WTC11 (cell line): ENCODE data around the gene PHLDA3. TPM values are rescaled to one million over a fixed set of nuclear protein-coding genes. Genes with fewer than 3 reads are reported as not detected.

Experiments used
- ATAC-seq: fragments of 200-7000 bp; cut with Tn5 transposase; 2 replicates; pipeline ENCODE4 v1.10.0; 2021; ENCODE audit warnings: mild to moderate bottlenecking, moderate library complexity
- CTCF ChIA-PET: fragments of 300-600 bp; sonication (Branson Sonifier 250); formaldehyde crosslinking; loops from one replicate; lab custom pipeline; 2021; ENCODE audit warnings: antibody characterized with exemption; lab: Charles Lee
- POLR2A ChIA-PET: fragments of 350-600 bp; sonication (Branson Sonifier 250); formaldehyde crosslinking; loops from one replicate; lab custom pipeline; 2021; ENCODE audit warnings: antibody characterized with exemption; lab: Charles Lee
- DNase-seq: peaks from one replicate; pipeline ENCODE4 v3.0.0; 2021; ENCODE audit warnings: low spot score
- H3K27ac Mint-ChIP-seq: 2 replicates; pipeline ENCODE4 v1.8.0; 2021; ENCODE audit warnings: mixed read lengths
- H3K27me3 Mint-ChIP-seq: 2 replicates; pipeline ENCODE4 v1.8.0; 2021; ENCODE audit warnings: low read depth, mild to moderate bottlenecking, moderate library complexity, mixed read lengths
- H3K36me3 Mint-ChIP-seq: 2 replicates; pipeline ENCODE4 v1.8.0; 2021; ENCODE audit warnings: mixed read lengths
- H3K4me1 Mint-ChIP-seq: 2 replicates; pipeline ENCODE4 v1.8.0; 2022; ENCODE audit warnings: mixed read lengths
- H3K4me3 Mint-ChIP-seq: 2 replicates; pipeline ENCODE4 v1.8.0; 2021; ENCODE audit warnings: mild to moderate bottlenecking, moderate library complexity, mixed read lengths
- H3K9me3 Mint-ChIP-seq: 2 replicates; pipeline ENCODE4 v1.8.0; 2021; ENCODE audit warnings: mixed read lengths
- CREB1 ChIP-seq: sonication (generic); formaldehyde crosslinking; IDR thresholded peaks from 2 replicates; pipeline ENCODE4 v1.8.0; 2023; ENCODE audit warnings: mild to moderate bottlenecking, missing genetic modification reagents
- ELF4 ChIP-seq: sonication (generic); formaldehyde crosslinking; IDR thresholded peaks from 2 replicates; pipeline ENCODE4 v1.8.1; 2022; ENCODE audit warnings: low read depth, mild to moderate bottlenecking, moderate library complexity, missing genetic modification reagents
- GABPB1 ChIP-seq: sonication (generic); formaldehyde crosslinking; IDR thresholded peaks from 2 replicates; pipeline ENCODE4 v1.8.1; 2023; ENCODE audit warnings: mild to moderate bottlenecking, missing genetic modification reagents
- JAZF1 ChIP-seq: fragments of 250-450 bp; sonication (Bioruptor Pico); IDR thresholded peaks from 2 replicates; pipeline ENCODE4 v1.9.0; 2021; ENCODE audit warnings: moderate library complexity, mild to moderate bottlenecking, inconsistent platforms
- MXD4 ChIP-seq: fragments of 250-450 bp; sonication (Bioruptor Pico); IDR thresholded peaks from 2 replicates; pipeline ENCODE4 v1.8.0; 2021; ENCODE audit warnings: mild to moderate bottlenecking, moderate library complexity, borderline replicate concordance
- PRRX2 ChIP-seq: fragments of 250-450 bp; sonication (Bioruptor Pico); IDR thresholded peaks from 2 replicates; pipeline ENCODE4 v1.8.0; 2021; ENCODE audit warnings: mild to moderate bottlenecking
- RELA ChIP-seq: sonication (generic); formaldehyde crosslinking; IDR thresholded peaks from 2 replicates; pipeline ENCODE4 v1.8.1; 2022; ENCODE audit warnings: missing genetic modification reagents, mild to moderate bottlenecking, borderline replicate concordance
- SMAD4 ChIP-seq: sonication (generic); formaldehyde crosslinking; IDR thresholded peaks from 2 replicates; pipeline ENCODE4 v1.8.0; 2022; ENCODE audit warnings: mild to moderate bottlenecking, missing genetic modification reagents
- SOX15 ChIP-seq: fragments of 250-450 bp; sonication (Bioruptor Pico); IDR thresholded peaks from 2 replicates; pipeline ENCODE4 v1.9.0; 2021; ENCODE audit warnings: mild to moderate bottlenecking
- ZNF396 ChIP-seq: fragments of 250-450 bp; sonication (Bioruptor Pico); IDR thresholded peaks from 2 replicates; pipeline ENCODE4 v1.8.0; 2021; ENCODE audit warnings: mild to moderate bottlenecking, moderate library complexity, borderline replicate concordance
- total RNA-seq: library from RNA; stranded (reverse); gene quantifications from 3 replicates; pipeline ENCODE4 v1.2.3, GENCODE V29; 2021
- TF ChIP-seq, protein P1 (sequence below): sonication (generic); formaldehyde crosslinking; IDR thresholded peaks from 2 replicates; pipeline ENCODE4 v1.8.1; 2023; ENCODE audit warnings: mild to moderate bottlenecking, missing genetic modification reagents
- TF ChIP-seq, protein P2 (sequence below): sonication (generic); formaldehyde crosslinking; IDR thresholded peaks from 2 replicates; pipeline ENCODE4 v1.8.1; 2022; ENCODE audit warnings: missing genetic modification reagents, borderline replicate concordance
- TF ChIP-seq, protein P3 (sequence below): sonication (generic); formaldehyde crosslinking; conservative IDR thresholded peaks from 2 replicates; pipeline ENCODE4 v1.8.1; 2023; ENCODE audit warnings: mild to moderate bottlenecking, low read depth, missing genetic modification reagents, moderate library complexity
- TF ChIP-seq, protein P4 (sequence below): fragments of 250-450 bp; sonication (Bioruptor Pico); IDR thresholded peaks from 2 replicates; pipeline ENCODE4 v1.9.0; 2021; ENCODE audit warnings: moderate library complexity, mild to moderate bottlenecking, inconsistent platforms, borderline replicate concordance
- TF ChIP-seq, protein P5 (sequence below): sonication (generic); formaldehyde crosslinking; IDR thresholded peaks from 2 replicates; pipeline ENCODE4 v1.8.0; 2023; ENCODE audit warnings: missing genetic modification reagents
- TF ChIP-seq, protein P6 (sequence below): fragments of 250-450 bp; sonication (Bioruptor Pico); IDR thresholded peaks from 2 replicates; pipeline ENCODE4 v1.9.0; 2021; ENCODE audit warnings: mild to moderate bottlenecking
- TF ChIP-seq, protein P7 (sequence below): sonication (generic); formaldehyde crosslinking; IDR thresholded peaks from 2 replicates; pipeline ENCODE4 v1.8.0; 2023; ENCODE audit warnings: missing genetic modification reagents, mild to moderate bottlenecking, borderline replicate concordance

The PHLDA3 gene
- total RNA-seq, 1 experiment from 2014 or later: 95.1 TPM

DNA sequence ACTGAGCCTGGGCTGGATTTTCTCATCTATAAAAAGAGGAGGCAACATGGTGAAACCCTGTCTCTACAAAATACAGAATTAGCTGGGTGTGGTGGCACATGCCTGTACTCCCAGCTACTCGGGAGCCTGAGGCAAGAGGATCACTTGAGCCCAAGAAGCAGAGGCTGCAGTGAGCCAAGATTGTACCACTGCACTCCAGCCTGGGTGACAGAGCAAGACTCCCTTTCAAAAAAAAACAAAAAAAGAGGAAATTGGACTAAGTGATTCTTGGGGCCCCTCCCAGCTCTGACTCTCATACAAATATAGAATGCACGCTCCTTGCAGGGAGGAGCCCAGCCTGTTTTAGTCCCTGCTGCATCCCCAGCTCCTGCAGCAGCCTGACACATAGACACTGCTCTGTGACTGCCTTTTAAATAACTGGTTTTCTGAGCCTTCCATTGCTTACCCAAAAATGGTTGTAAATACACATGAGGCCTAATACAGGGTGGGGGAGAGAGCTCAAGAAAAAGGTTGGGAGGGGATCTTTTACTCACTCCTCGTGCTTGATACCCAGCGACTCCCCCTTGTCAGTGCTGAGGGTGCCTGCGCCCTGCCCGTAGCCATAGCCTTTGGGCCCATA lies 20.8 kb upstream of the PHLDA3 start:
- H3K27me3 Mint-ChIP-seq: no peaks in the 10 kb centered on the region
- H3K36me3 Mint-ChIP-seq: peaks cover 6% of the 10 kb centered on the region
- H3K9me3 Mint-ChIP-seq: peaks cover 6% of the 10 kb centered on the region
- no peak overlapping the region for H3K27ac Mint-ChIP-seq
- POLR2A ChIA-PET: no interaction called here
- no peak for ATAC-seq
- no peak for DNase-seq
- TF ChIP-seq MXD4: no peak
- TF ChIP-seq, protein P1, sequence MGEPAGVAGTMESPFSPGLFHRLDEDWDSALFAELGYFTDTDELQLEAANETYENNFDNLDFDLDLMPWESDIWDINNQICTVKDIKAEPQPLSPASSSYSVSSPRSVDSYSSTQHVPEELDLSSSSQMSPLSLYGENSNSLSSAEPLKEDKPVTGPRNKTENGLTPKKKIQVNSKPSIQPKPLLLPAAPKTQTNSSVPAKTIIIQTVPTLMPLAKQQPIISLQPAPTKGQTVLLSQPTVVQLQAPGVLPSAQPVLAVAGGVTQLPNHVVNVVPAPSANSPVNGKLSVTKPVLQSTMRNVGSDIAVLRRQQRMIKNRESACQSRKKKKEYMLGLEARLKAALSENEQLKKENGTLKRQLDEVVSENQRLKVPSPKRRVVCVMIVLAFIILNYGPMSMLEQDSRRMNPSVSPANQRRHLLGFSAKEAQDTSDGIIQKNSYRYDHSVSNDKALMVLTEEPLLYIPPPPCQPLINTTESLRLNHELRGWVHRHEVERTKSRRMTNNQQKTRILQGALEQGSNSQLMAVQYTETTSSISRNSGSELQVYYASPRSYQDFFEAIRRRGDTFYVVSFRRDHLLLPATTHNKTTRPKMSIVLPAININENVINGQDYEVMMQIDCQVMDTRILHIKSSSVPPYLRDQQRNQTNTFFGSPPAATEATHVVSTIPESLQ: no peak
- no peak for TF ChIP-seq CREB1
- no peak for TF ChIP-seq ELF4
- TF ChIP-seq, protein P2, sequence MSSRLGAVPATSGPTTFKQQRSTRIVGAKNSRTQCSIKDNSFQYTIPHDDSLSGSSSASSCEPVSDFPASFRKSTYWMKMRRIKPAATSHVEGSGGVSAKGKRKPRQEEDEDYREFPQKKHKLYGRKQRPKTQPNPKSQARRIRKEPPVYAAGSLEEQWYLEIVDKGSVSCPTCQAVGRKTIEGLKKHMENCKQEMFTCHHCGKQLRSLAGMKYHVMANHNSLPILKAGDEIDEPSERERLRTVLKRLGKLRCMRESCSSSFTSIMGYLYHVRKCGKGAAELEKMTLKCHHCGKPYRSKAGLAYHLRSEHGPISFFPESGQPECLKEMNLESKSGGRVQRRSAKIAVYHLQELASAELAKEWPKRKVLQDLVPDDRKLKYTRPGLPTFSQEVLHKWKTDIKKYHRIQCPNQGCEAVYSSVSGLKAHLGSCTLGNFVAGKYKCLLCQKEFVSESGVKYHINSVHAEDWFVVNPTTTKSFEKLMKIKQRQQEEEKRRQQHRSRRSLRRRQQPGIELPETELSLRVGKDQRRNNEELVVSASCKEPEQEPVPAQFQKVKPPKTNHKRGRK (CRISPR knock-in tag): no peak
- TF ChIP-seq GABPB1 (CRISPR knock-in tag): no peak
- TF ChIP-seq SOX15 (CRISPR knock-in tag): no peak
- no peak for TF ChIP-seq ZNF396 (CRISPR knock-in tag)
- no peak for TF ChIP-seq PRRX2 (CRISPR knock-in tag)
- TF ChIP-seq, protein P3, sequence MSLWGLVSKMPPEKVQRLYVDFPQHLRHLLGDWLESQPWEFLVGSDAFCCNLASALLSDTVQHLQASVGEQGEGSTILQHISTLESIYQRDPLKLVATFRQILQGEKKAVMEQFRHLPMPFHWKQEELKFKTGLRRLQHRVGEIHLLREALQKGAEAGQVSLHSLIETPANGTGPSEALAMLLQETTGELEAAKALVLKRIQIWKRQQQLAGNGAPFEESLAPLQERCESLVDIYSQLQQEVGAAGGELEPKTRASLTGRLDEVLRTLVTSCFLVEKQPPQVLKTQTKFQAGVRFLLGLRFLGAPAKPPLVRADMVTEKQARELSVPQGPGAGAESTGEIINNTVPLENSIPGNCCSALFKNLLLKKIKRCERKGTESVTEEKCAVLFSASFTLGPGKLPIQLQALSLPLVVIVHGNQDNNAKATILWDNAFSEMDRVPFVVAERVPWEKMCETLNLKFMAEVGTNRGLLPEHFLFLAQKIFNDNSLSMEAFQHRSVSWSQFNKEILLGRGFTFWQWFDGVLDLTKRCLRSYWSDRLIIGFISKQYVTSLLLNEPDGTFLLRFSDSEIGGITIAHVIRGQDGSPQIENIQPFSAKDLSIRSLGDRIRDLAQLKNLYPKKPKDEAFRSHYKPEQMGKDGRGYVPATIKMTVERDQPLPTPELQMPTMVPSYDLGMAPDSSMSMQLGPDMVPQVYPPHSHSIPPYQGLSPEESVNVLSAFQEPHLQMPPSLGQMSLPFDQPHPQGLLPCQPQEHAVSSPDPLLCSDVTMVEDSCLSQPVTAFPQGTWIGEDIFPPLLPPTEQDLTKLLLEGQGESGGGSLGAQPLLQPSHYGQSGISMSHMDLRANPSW (CRISPR knock-in tag): no peak
- TF ChIP-seq, protein P4, sequence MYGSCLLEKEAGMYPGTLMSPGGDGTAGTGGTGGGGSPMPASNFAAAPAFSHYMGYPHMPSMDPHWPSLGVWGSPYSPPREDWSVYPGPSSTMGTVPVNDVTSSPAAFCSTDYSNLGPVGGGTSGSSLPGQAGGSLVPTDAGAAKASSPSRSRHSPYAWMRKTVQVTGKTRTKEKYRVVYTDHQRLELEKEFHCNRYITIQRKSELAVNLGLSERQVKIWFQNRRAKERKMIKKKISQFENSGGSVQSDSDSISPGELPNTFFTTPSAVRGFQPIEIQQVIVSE (CRISPR knock-in tag): no peak
- TF ChIP-seq, protein P5, sequence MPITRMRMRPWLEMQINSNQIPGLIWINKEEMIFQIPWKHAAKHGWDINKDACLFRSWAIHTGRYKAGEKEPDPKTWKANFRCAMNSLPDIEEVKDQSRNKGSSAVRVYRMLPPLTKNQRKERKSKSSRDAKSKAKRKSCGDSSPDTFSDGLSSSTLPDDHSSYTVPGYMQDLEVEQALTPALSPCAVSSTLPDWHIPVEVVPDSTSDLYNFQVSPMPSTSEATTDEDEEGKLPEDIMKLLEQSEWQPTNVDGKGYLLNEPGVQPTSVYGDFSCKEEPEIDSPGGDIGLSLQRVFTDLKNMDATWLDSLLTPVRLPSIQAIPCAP (CRISPR knock-in tag): no peak
- no peak for TF ChIP-seq RELA
- TF ChIP-seq SMAD4: no peak
- TF ChIP-seq, protein P6, sequence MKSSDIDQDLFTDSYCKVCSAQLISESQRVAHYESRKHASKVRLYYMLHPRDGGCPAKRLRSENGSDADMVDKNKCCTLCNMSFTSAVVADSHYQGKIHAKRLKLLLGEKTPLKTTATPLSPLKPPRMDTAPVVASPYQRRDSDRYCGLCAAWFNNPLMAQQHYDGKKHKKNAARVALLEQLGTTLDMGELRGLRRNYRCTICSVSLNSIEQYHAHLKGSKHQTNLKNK (CRISPR knock-in tag): no peak
- TF ChIP-seq, protein P7, sequence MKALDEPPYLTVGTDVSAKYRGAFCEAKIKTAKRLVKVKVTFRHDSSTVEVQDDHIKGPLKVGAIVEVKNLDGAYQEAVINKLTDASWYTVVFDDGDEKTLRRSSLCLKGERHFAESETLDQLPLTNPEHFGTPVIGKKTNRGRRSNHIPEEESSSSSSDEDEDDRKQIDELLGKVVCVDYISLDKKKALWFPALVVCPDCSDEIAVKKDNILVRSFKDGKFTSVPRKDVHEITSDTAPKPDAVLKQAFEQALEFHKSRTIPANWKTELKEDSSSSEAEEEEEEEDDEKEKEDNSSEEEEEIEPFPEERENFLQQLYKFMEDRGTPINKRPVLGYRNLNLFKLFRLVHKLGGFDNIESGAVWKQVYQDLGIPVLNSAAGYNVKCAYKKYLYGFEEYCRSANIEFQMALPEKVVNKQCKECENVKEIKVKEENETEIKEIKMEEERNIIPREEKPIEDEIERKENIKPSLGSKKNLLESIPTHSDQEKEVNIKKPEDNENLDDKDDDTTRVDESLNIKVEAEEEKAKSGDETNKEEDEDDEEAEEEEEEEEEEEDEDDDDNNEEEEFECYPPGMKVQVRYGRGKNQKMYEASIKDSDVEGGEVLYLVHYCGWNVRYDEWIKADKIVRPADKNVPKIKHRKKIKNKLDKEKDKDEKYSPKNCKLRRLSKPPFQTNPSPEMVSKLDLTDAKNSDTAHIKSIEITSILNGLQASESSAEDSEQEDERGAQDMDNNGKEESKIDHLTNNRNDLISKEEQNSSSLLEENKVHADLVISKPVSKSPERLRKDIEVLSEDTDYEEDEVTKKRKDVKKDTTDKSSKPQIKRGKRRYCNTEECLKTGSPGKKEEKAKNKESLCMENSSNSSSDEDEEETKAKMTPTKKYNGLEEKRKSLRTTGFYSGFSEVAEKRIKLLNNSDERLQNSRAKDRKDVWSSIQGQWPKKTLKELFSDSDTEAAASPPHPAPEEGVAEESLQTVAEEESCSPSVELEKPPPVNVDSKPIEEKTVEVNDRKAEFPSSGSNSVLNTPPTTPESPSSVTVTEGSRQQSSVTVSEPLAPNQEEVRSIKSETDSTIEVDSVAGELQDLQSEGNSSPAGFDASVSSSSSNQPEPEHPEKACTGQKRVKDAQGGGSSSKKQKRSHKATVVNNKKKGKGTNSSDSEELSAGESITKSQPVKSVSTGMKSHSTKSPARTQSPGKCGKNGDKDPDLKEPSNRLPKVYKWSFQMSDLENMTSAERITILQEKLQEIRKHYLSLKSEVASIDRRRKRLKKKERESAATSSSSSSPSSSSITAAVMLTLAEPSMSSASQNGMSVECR (CRISPR knock-in tag): no peak
- TF ChIP-seq JAZF1 (CRISPR knock-in tag): no peak
- TF ChIP-seq, all 79 proteins: peak for 0
- CTCF ChIA-PET: interaction anchor here (3.9 kb wide), 1 partner anchor 23 kb away, joined by 32 read pairs; no protein-coding TSS in a partner anchor
- H3K4me1 Mint-ChIP-seq: peaks cover 14% of the 10 kb centered on the region
- H3K4me3 Mint-ChIP-seq: no peak overlapping the region
